Dermis blood vessel endothelial cell (primary cell): ENCODE results near the gene ARHGAP10. TPM values are rescaled to one million over a fixed set of nuclear protein-coding genes. Genes with fewer than 3 reads are reported as not detected.

Experiments
- DNase-seq: peaks from one replicate; pipeline ENCODE4 v3.0.0; 2010
- total RNA-seq: library from RNA; depleted of rRNA; stranded (reverse); fragments of >200 nt; gene quantifications from 2 replicates; pipeline ENCODE4 v1.2.3, GENCODE V29; 2014

The ARHGAP10 gene
- total RNA-seq, 1 donor from 2014 or later, result 14.6 TPM

- no peak for DNase-seq
These were observed 96.5 kb downstream of the ARHGAP10 start for GRCh38 chr4:147828331-147828905.

- DNase-seq, result peak; percentile 51
These were observed 97.7 kb downstream of the ARHGAP10 start for GRCh38 chr4:147829401-147830101.

- DNase-seq, result no peak
These were observed 98.2 kb downstream of the ARHGAP10 start for GRCh38 chr4:147830102-147830463.

GRCh38 chr4:147830987-147831386 lies 99.1 kb downstream of the ARHGAP10 start:
- peak; percentile 59 for DNase-seq

- peak; percentile 88 for DNase-seq
These were observed 99.8 kb downstream of the ARHGAP10 start for GRCh38 chr4:147831551-147832171.

- DNase-seq, result peak; percentile 28
These were observed 101.4 kb downstream of the ARHGAP10 start for GRCh38 chr4:147833254-147833653.

- no peak for DNase-seq
These were observed 101.9 kb downstream of the ARHGAP10 start for GRCh38 chr4:147833741-147834140.

GRCh38 chr4:147834480-147834879 lies 102.6 kb downstream of the ARHGAP10 start:
- no peak for DNase-seq

- no peak for DNase-seq
These were observed 104.9 kb downstream of the ARHGAP10 start for GRCh38 chr4:147836807-147837206.

- peak; percentile 45 for DNase-seq
These were observed 105.5 kb downstream of the ARHGAP10 start for GRCh38 chr4:147837435-147837834.

- no peak for DNase-seq
These were observed 106.0 kb downstream of the ARHGAP10 start for GRCh38 chr4:147837854-147838253.

- no peak for DNase-seq
These were observed 107.3 kb downstream of the ARHGAP10 start for GRCh38 chr4:147839200-147839599.

- no peak for DNase-seq
These were observed 107.8 kb downstream of the ARHGAP10 start for GRCh38 chr4:147839663-147840062.

GRCh38 chr4:147840838-147841738 lies 109.2 kb downstream of the ARHGAP10 start:
- peak; percentile 28 for DNase-seq

GRCh38 chr4:147842573-147842972 lies 110.7 kb downstream of the ARHGAP10 start:
- DNase-seq, result peak; percentile 40

GRCh38 chr4:147843162-147843561 lies 111.3 kb downstream of the ARHGAP10 start:
- DNase-seq, result peak; percentile 30

GRCh38 chr4:147844781-147845180 lies 112.9 kb downstream of the ARHGAP10 start:
- no peak for DNase-seq

GRCh38 chr4:147846318-147847155 lies 114.6 kb downstream of the ARHGAP10 start:
- peak; percentile 46 for DNase-seq

- DNase-seq, result no peak
These were observed 116.1 kb downstream of the ARHGAP10 start for GRCh38 chr4:147847751-147848590.

GRCh38 chr4:147848634-147849033 lies 116.7 kb downstream of the ARHGAP10 start:
- no peak for DNase-seq

GRCh38 chr4:147851135-147851534 lies 119.2 kb downstream of the ARHGAP10 start:
- DNase-seq, result no peak
